Stimulated activated CD8-positive, alpha-beta memory T cell treated with anti-CD3 and anti-CD28 coated beads, Interleukin-4, amount 100 ng/mL, for 1 hour (primary cell): ENCODE measurements around the gene PRDX6.
"Not testable (repeated sequence)": the region's sequence is repeated elsewhere in the genome, so short reads cannot be mapped to it uniquely, and the experiment has no call there.

Experiments used
- DNase-seq, 2 donors: peaks; one replicate each; pipeline ENCODE4 v3.0.0-alpha.2; 2020; ENCODE audit warnings: low read depth in 2 of 2, low spot score in 1 of 2

PRDX6 gene

GRCh38 chr1:173467426-173467825 is 9.7 kb upstream of the PRDX6 start:
- no peak for DNase-seq

- no peak for DNase-seq
Measured at GRCh38 chr1:173469656-173470055, 7.5 kb upstream of the PRDX6 start.

- no peak for DNase-seq
Measured at GRCh38 chr1:173470608-173471007, 6.5 kb upstream of the PRDX6 start.

- no peak for DNase-seq
Measured at GRCh38 chr1:173473599-173474011, 3.5 kb upstream of the PRDX6 start.

DNA sequence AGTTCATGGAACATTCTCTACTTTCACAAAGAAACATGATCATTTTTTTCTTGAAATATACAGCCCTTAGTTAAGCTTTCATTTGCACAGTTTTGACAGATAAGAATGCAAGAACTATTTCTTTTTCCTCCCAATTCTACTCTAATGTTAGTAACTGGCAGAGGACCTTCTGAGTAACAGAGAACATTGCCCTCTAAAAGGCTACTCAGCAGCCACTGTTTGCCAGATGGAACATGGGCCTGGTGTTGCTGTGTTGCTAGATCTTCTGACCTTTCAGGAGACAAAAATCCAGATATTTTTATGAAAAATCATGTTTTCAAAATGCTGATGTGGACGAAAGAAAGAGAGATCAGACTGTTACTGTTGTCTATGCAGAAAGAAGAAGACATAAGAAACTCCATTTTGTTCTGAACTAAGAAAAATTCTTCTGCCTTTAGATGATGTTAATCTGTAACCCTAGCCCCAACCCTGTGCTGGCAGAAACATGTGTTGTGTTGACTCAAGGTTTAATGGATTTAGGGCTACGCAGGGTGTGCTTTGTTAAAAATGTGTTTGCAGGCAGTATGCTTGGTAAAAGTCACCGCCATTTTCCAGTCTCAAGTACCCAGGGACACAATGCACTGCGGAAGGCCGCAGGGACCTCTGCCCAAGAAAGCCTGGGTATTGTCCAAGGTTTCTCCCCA is 2.9 kb upstream of the PRDX6 start:
- DNase-seq = no peak

GRCh38 chr1:173474780-173475421 is 2.2 kb upstream of the PRDX6 start:
- DNase-seq = not testable (repeated sequence)

DNA sequence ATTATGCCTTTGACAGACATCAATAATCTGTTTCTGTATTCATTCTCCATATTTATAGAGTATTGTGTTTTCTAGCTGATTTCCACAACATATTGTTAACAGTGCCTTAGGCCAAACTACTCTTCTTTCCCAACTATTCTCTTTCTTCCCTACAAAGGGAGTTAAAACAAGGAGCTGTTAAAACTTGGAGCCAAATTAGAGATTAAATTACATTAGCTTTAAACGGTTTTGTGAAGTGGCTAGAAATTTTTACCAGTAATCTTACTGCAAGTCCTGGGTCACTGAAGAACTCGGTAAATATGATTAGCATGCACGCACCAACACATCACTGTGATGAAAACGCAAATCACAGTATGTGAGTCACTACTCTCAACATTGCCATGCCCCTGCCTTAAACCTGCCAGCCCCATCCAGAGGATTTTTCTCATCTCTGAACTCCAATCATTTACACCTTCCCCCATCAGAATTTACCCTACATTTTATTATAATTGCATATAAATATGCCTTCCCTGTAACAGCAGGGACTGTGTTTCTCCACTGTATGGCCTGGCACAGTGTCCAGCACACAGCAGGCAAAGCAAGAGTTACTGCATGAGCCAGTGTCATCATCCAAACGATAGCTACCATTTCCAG is 1.5 kb upstream of the PRDX6 start:
- no peak for DNase-seq

GRCh38 chr1:173476197-173476664 is 904 bp upstream of the PRDX6 start:
- no peak for DNase-seq

DNA sequence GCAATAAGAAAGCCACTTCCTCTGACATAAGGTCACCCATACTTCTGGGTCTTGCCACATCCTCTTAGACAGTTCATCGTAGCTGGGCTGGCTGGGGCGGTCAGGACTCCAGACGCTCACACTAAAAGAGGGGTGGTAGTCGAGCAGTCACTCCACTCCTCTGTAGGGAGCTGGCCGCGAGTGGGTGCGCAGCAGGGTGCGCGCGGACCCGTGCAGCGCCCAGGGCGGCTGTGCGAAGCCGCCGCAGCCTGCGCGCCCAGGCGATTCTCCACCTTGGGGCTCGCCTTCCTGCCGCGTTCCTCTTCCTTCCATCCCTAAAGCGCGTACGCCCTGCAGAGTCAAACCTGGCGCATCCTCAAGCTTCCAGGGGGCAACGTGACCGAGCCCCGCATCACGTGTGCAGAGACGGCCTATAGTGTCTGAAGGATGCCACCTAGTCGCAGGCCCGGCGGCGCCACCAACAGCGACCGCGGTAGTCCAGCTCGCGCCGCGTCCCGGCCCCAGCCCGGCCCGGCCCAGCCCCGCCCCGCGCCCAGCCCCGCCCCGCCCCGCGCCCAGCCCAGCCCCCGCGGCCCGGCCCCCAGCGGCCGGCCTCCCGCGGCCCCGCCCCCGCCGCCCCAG is 360 bp upstream of the PRDX6 start:
- peak; percentile 44 to 49 for DNase-seq

- no peak for DNase-seq
Measured at GRCh38 chr1:173478094-173478674, 1.0 kb downstream of the PRDX6 start.

DNA sequence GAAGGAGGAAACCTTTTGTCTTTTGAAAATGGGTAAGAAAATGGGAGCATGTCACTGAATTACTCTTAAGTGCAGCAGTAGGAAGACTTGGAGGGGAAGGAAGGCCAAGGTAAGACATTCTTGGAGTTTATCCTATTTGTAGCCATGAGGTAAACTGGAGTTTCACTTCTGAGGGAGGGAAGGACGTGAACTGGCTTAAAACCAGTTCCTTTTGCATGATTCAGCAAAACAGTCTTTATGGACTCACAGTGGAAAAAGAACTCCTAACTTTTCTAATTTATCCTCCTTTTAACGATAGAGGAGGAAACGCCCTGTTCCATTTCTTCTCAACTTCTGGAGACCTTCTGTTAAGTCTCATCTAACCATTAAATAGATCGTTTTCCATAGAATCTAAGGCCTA is 2.5 kb downstream of the PRDX6 start:
- DNase-seq = no peak

DNA sequence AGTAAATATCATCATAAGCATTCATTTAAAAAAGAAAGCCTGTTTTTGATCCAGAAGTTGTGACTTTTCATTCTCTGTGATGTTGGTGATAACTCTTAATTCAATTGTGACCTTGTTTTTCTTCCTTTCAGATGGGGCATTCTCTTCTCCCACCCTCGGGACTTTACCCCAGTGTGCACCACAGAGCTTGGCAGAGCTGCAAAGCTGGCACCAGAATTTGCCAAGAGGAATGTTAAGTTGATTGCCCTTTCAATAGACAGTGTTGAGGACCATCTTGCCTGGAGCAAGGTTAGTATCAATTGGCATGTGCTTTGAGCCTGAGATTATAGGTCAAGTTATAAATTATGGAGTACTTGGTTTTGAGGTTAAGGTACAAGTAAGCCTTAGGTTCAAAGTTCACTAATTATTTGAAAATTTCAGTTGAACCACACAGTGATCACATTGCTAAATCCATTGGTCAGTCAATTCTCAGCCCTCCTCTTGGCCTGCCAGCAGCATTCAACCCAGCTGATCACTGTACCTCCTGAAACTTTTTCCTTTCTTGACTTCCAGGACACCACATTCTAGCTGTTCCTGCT is 4.1 kb downstream of the PRDX6 start:
- DNase-seq = no peak

DNA sequence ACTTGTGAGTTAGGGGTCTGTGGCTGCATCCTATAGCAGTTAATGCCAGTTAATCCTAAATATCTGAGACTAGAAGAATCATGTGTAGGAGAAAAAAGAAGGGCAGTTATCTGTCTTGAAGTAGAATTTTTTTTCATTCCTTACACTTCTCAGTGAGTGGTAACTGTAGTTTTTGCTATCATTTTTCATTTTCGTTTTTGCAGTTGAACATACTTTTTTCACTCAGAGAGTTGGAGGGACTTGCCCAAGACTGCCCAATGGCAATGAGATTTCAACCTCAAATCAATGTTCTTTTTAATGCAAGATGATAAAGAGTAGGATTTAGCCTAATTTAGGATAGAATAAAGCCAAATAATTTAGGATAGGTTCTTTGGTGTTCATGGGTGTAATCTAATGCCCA is 5.5 kb downstream of the PRDX6 start:
- DNase-seq = no peak

GRCh38 chr1:173484276-173484675 is 7.1 kb downstream of the PRDX6 start:
- no peak for DNase-seq

DNA sequence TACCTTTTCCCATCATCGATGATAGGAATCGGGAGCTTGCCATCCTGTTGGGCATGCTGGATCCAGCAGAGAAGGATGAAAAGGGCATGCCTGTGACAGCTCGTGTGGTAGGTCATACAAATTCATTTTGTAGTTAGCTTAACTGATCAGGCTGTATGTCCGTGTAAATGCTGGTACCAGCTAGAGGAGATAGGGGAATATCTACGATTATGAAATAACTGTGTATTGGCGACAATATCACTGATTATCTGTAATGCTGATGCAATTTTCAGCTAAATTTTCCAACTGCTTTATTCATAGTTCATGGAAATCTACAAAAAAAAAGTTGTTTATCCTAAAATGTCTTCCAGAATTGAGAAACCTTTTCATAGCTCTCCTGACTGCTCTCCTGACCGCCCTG is 8.3 kb downstream of the PRDX6 start:
- no peak for DNase-seq

DNA sequence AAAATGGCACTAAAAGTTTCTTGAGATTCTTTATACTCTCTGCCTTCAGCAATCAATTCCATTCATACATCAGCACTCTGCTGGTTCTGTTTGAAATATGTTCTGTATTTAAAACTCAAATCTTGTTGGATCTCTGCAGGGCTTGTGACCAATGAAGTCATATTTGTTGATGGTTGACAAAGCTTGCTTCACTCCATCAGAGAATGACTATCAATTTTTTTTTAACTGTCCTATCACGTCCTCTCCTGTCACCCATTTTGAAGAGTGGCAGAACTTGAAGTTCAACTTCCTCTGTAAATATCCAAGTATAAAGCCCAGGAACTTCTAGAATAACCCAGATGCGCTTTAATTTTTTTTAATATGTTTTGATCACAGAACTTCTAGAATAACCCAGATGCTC is 10.9 kb downstream of the PRDX6 start:
- DNase-seq = no peak

DNA sequence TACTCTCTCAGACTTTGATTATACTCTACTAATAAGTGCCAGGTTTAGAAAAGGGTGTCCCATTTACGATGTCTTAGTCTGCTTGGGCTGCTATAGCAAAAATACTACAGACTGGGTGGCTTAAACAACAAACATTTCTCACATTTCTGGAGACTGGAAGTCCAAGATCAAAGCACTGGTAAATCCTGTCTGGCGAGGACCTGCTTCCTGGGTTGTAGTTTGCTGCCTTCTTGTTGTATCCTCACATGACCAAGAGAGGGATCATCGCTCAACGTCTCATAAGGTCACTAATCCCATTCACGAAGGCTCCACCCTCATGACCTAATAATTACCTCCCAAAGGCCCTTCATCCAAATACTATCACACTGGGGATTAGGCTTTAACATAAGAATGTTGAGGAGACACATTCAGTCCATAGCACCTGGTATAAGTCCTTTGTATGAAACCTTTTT is 12.0 kb downstream of the PRDX6 start:
- DNase-seq = no peak

- no peak for DNase-seq
Measured at GRCh38 chr1:173489929-173490328, 12.8 kb downstream of the PRDX6 start.

GRCh38 chr1:173491508-173491907 is 14.4 kb downstream of the PRDX6 start:
- DNase-seq = no peak

- not testable (repeated sequence) for DNase-seq
Measured at GRCh38 chr1:173493125-173493524, 16.0 kb downstream of the PRDX6 start.

- DNase-seq = no peak
Measured at GRCh38 chr1:173495609-173496267, 18.6 kb downstream of the PRDX6 start.
